H9 (cell line): ENCODE data around the gene FGFR4. TPM values are rescaled to one million over a fixed set of nuclear protein-coding genes. Genes with fewer than 3 reads are reported as not detected.
A peak's percentile ranks its signal among the peaks of the same experiment; 100 is the strongest.

Experiments used
- DNase-seq: peaks from one replicate; pipeline ENCODE4 v3.0.0-alpha.2; 2017
- H2AFZ ChIP-seq: one replicate; pipeline ENCODE4 v1.6.1; 2013; ENCODE audit warnings: mild to moderate bottlenecking, low read length, control low read depth, moderate library complexity
- H2AK5ac ChIP-seq: 2 replicates; pipeline ENCODE4 v1.6.1; 2013; ENCODE audit warnings: low read length, control low read depth, mixed read lengths; ENCODE audit not compliant: insufficient read length
- H2BK120ac ChIP-seq: one replicate; pipeline ENCODE4 v1.6.1; 2013; ENCODE audit warnings: low read depth, mild to moderate bottlenecking, low read length, control low read depth, inconsistent platforms; ENCODE audit not compliant: poor library complexity, severe bottlenecking
- H2BK12ac ChIP-seq: 2 replicates; pipeline ENCODE4 v1.6.1; 2013; ENCODE audit warnings: low read length, control low read depth, mixed read lengths, low read depth; ENCODE audit not compliant: insufficient read length
- H2BK15ac ChIP-seq: 2 replicates; pipeline ENCODE4 v1.6.1; 2013; ENCODE audit warnings: low read depth, low read length, control low read depth
- H2BK20ac ChIP-seq: one replicate; pipeline ENCODE4 v1.6.1; 2013; ENCODE audit warnings: low read depth, mild to moderate bottlenecking, low read length, control low read depth, inconsistent platforms; ENCODE audit not compliant: poor library complexity, severe bottlenecking
- H2BK5ac ChIP-seq: 2 replicates; pipeline ENCODE4 v1.6.1; 2013; ENCODE audit warnings: low read length, control low read depth, mixed read lengths; ENCODE audit not compliant: insufficient read length
- H3K14ac ChIP-seq: 2 replicates; pipeline ENCODE4 v1.6.1; 2013; ENCODE audit warnings: low read length, control low read depth; ENCODE audit not compliant: insufficient read depth
- H3K18ac ChIP-seq: 2 replicates; pipeline ENCODE4 v1.6.1; 2013; ENCODE audit warnings: low read depth, mild to moderate bottlenecking, mixed read lengths, low read length, control low read depth; ENCODE audit not compliant: insufficient read length
- H3K23ac ChIP-seq: 2 replicates; pipeline ENCODE4 v1.6.1; 2013; ENCODE audit warnings: low read length, control low read depth, mixed read lengths, low read depth; ENCODE audit not compliant: insufficient read length
- H3K23me2 ChIP-seq: 2 replicates; pipeline ENCODE4 v1.6.1; 2013; ENCODE audit warnings: low read depth, mild to moderate bottlenecking, mixed read lengths, low read length, control low read depth; ENCODE audit not compliant: insufficient read length, poor library complexity, severe bottlenecking
- H3K27ac ChIP-seq: 2 replicates; pipeline ENCODE4 v1.5.1; 2013; ENCODE audit warnings: low read length, control low read depth, mixed read lengths, low read depth; ENCODE audit not compliant: insufficient read length
- H3K27me3 ChIP-seq: 2 replicates; pipeline ENCODE4 v1.6.1; 2013; ENCODE audit warnings: low read length, control low read depth, inconsistent platforms; ENCODE audit not compliant: insufficient read depth
- H3K4ac ChIP-seq: 2 replicates; pipeline ENCODE4 v1.6.1; 2013; ENCODE audit warnings: low read depth, mild to moderate bottlenecking, control low read depth, inconsistent platforms, low read length, moderate library complexity
- H3K4me1 ChIP-seq: 2 replicates; pipeline ENCODE4 v1.6.1; 2013; ENCODE audit warnings: low read length, control low read depth, inconsistent platforms; ENCODE audit not compliant: insufficient read depth
- H3K4me2 ChIP-seq: 2 replicates; pipeline ENCODE4 v1.6.1; 2013; ENCODE audit warnings: low read length, control low read depth, mixed read lengths; ENCODE audit not compliant: insufficient read length, insufficient read depth
- H3K56ac ChIP-seq: 2 replicates; pipeline ENCODE4 v1.6.1; 2013; ENCODE audit warnings: low read depth, mild to moderate bottlenecking, mixed read lengths, low read length, control low read depth; ENCODE audit not compliant: insufficient read length
- H3K79me1 ChIP-seq: 2 replicates; pipeline ENCODE4 v1.6.1; 2013; ENCODE audit warnings: low read depth, mild to moderate bottlenecking, moderate library complexity, low read length, control low read depth, inconsistent platforms; ENCODE audit not compliant: insufficient read depth, poor library complexity, severe bottlenecking
- H3K79me2 ChIP-seq: 2 replicates; pipeline ENCODE4 v1.6.1; 2013; ENCODE audit warnings: low read length, control low read depth, inconsistent platforms; ENCODE audit not compliant: insufficient read depth
- H3K9ac ChIP-seq: 2 replicates; pipeline ENCODE4 v1.6.1; 2013; ENCODE audit warnings: low read length, control low read depth, mixed read lengths; ENCODE audit not compliant: insufficient read length; ENCODE audit errors: extremely low read depth
- H3K9me3 ChIP-seq: one replicate; pipeline ENCODE4 v1.6.1; 2013; ENCODE audit warnings: low read depth, low read length, inconsistent platforms; ENCODE audit not compliant: control insufficient read depth
- H3T11ph ChIP-seq: one replicate; pipeline ENCODE4 v1.6.1; 2013; ENCODE audit warnings: mild to moderate bottlenecking, low read length, control low read depth, inconsistent platforms
- H4K20me1 ChIP-seq: one replicate; pipeline ENCODE4 v1.6.1; 2013; ENCODE audit not compliant: control insufficient read depth, insufficient read length, insufficient read depth
- H4K5ac ChIP-seq: 2 replicates; pipeline ENCODE4 v1.6.1; 2013; ENCODE audit warnings: low read depth, mild to moderate bottlenecking, mixed read lengths, low read length, control low read depth; ENCODE audit not compliant: insufficient read length
- H4K8ac ChIP-seq: replicated peaks from 2 replicates; pipeline ENCODE4 v1.6.1; 2013; ENCODE audit warnings: low read length, control low read depth, mixed read lengths, low read depth; ENCODE audit not compliant: insufficient read length
- H4K91ac ChIP-seq: 2 replicates; pipeline ENCODE4 v1.6.1; 2013; ENCODE audit warnings: low read depth, mild to moderate bottlenecking, moderate library complexity, mixed read lengths, low read length, control low read depth; ENCODE audit not compliant: insufficient read length
- H3K27ac Mint-ChIP-seq, 3 experiments: 2 replicates in 2 of 3; 3 replicates in 1 of 3; pipeline ENCODE4 v1.8.0; 2020 to 2021; ENCODE audit warnings: mixed read lengths in 3 of 3, mild to moderate bottlenecking in 1 of 3, moderate library complexity in 1 of 3
- H3K27me3 Mint-ChIP-seq: 2 replicates; pipeline ENCODE4 v1.8.0; 2021; ENCODE audit warnings: low read depth, mild to moderate bottlenecking, moderate library complexity, mixed read lengths
- H3K36me3 Mint-ChIP-seq, 3 experiments: 2 replicates in 2 of 3; 3 replicates in 1 of 3; pipeline ENCODE4 v1.8.0; 2020 to 2021; ENCODE audit warnings: low read depth in 3 of 3, mixed read lengths in 3 of 3; ENCODE audit not compliant: insufficient read depth in 1 of 3
- H3K4me1 Mint-ChIP-seq, 2 experiments: 2 replicates each; pipeline ENCODE4 v1.8.0; 2020; ENCODE audit warnings: mixed read lengths in 2 of 2
- H3K4me3 Mint-ChIP-seq, 2 experiments: 2 replicates in 1 of 2; 3 replicates in 1 of 2; pipeline ENCODE4 v1.8.0; 2020 to 2021; ENCODE audit warnings: mild to moderate bottlenecking in 2 of 2, mixed read lengths in 2 of 2, moderate library complexity in 1 of 2
- H3K9me3 Mint-ChIP-seq, 2 experiments: 2 replicates in 1 of 2; 3 replicates in 1 of 2; pipeline ENCODE4 v1.8.0; 2020; ENCODE audit warnings: mild to moderate bottlenecking in 2 of 2, mixed read lengths in 2 of 2, moderate library complexity in 1 of 2
- CTCF ChIP-seq: fragments of 200-600 bp; sonication (generic); conservative IDR thresholded peaks from 3 replicates; pipeline ENCODE4 v1.8.0; 2021; ENCODE audit warnings: antibody characterized with exemption, mild to moderate bottlenecking
- WGBS: extraction: QIAGEN DNeasy Blood & Tissue Kit; methylation state at CpG from one replicate; pipeline ENCODE4 v1.1.7; 2013; ENCODE audit warnings: missing lambda C conversion rate, low lambda C conversion rate, mixed read lengths; ENCODE audit not compliant: insufficient read length; ENCODE audit errors: extremely low coverage; 5-methylcytosine and 5-hydroxymethylcytosine counted together
- total RNA-seq: library from RNA; stranded (reverse); gene quantifications from 2 replicates; pipeline ENCODE4 v1.2.1, GENCODE V29; 2021

Gene FGFR4
- total RNA-seq, 1 experiment from 2014 or later, result 52.8 TPM

GRCh38 chr5:177079606-177080005 is 7.1 kb upstream of the FGFR4 start:
- H3K36me3 Mint-ChIP-seq, result no peaks in the 10 kb centered on the region
- Histone ChIP-seq H3K14ac (no peak overlapping the region), H4K91ac (no peak overlapping the region), H2BK120ac (no peak overlapping the region), H4K20me1 (no peaks in the 10 kb centered on the region), H2BK20ac (no peak overlapping the region), H3K27ac (no peak overlapping the region), H3K9me3 (no peaks in the 10 kb centered on the region), H2BK12ac (no peak overlapping the region), H3K18ac (no peak overlapping the region), H2AK5ac (no peak overlapping the region), H3K4me2 (no peak overlapping the region), H3T11ph (no peak overlapping the region), H4K5ac (no peak overlapping the region), H3K79me2 (no peaks in the 10 kb centered on the region), H3K23ac (no peak overlapping the region), H2AFZ (no peak overlapping the region), H3K23me2 (no peaks in the 10 kb centered on the region), H4K8ac (no peak overlapping the region), H2BK5ac (no peak overlapping the region), H2BK15ac (no peak overlapping the region), H3K56ac (no peak overlapping the region), H3K79me1 (no peaks in the 10 kb centered on the region), H3K27me3 (no peaks in the 10 kb centered on the region), H3K9ac (no peak overlapping the region), H3K4me1 (peaks cover 2% of the 10 kb centered on the region; the same call in 1 of the 2 replicates), H3K4ac (no peak overlapping the region)
- DNase-seq, result no peak
- peaks cover 5 to 13% of the 10 kb centered on the region in 2 experiments for H3K4me1 Mint-ChIP-seq
- no CpG with 5 or more reads among the region's 9 CpGs for WGBS
- H3K4me3 Mint-ChIP-seq, result no peak overlapping the region
- peak overlapping the region in 1 of 3 experiments; percentile 64; a peak in 3 of 7 replicates for H3K27ac Mint-ChIP-seq
- no peaks in the 10 kb centered on the region; a peak in 2 of 5 replicates for H3K9me3 Mint-ChIP-seq
- 0 out of 2 replicates have a peak, but pooled peaks cover 2% of the 10 kb centered on the region for H3K27me3 Mint-ChIP-seq
- no peak for TF ChIP-seq CTCF
